Cardiac fibroblast (primary cell): ENCODE data around the gene CTIF.
"Not testable (repeated sequence)": the region's sequence is repeated elsewhere in the genome, so short reads cannot be mapped to it uniquely, and the experiment has no call there.

Source experiments
- DNase-seq, 2 donors: peaks; one replicate each; pipeline versions ENCODE4 v3.0.0 to v3.0.0-alpha.2; 2010; ENCODE audit warnings: low read depth in 2 of 2
- H3K4me3 ChIP-seq, 2 donors: replicated peaks in 1 of 2; 1 replicate in 1 of 2; 2 replicates in 1 of 2; pipeline ENCODE4 v1.5.1; 2011; ENCODE audit warnings: low read depth in 2 of 2, low read length in 2 of 2, mild to moderate bottlenecking in 2 of 2, moderate library complexity in 1 of 2
- TF ChIP-seq, protein P1 (sequence below): IDR thresholded peaks from one replicate; pipeline ENCODE4 v1.5.1; 2011; ENCODE audit warnings: low read depth, mild to moderate bottlenecking, low read length, inconsistent platforms

The CTIF gene

DNA sequence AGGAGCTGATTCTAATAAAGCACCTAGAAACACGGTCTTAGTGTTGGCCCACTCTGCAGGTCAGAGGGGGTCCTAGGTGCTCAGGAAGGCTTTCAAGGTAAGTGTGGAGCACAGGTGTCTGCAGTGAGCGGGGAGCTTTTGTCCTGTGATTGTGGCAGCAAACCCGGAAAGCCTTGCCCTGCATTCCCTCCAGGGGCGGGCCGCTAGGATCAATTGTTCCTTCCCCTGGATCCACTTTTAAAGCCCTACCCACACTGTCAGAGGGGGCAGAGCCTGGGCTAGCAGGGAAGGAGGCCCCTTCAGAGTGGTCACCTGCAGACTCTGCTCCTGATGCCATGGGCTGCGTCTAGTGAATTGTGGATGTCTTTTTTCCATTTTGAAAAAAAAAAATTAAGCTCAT lies 176.0 kb downstream of the CTIF start:
- no peak overlapping the region for H3K4me3 ChIP-seq
- TF ChIP-seq, protein P1, sequence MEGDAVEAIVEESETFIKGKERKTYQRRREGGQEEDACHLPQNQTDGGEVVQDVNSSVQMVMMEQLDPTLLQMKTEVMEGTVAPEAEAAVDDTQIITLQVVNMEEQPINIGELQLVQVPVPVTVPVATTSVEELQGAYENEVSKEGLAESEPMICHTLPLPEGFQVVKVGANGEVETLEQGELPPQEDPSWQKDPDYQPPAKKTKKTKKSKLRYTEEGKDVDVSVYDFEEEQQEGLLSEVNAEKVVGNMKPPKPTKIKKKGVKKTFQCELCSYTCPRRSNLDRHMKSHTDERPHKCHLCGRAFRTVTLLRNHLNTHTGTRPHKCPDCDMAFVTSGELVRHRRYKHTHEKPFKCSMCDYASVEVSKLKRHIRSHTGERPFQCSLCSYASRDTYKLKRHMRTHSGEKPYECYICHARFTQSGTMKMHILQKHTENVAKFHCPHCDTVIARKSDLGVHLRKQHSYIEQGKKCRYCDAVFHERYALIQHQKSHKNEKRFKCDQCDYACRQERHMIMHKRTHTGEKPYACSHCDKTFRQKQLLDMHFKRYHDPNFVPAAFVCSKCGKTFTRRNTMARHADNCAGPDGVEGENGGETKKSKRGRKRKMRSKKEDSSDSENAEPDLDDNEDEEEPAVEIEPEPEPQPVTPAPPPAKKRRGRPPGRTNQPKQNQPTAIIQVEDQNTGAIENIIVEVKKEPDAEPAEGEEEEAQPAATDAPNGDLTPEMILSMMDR: no peak
- no peak for DNase-seq

GRCh38 chr18:48715711-48716361 lies 177.0 kb downstream of the CTIF start:
- H3K4me3 ChIP-seq: no peak overlapping the region
- TF ChIP-seq, protein P1: no peak
- DNase-seq: no peak

GRCh38 chr18:48717227-48717626 lies 178.4 kb downstream of the CTIF start:
- not testable (repeated sequence) for H3K4me3 ChIP-seq, DNase-seq

- no peak overlapping the region for H3K4me3 ChIP-seq
- TF ChIP-seq, protein P1: no peak
- no peak for DNase-seq
Observed at GRCh38 chr18:48718251-48718959, 179.6 kb downstream of the CTIF start.

DNA sequence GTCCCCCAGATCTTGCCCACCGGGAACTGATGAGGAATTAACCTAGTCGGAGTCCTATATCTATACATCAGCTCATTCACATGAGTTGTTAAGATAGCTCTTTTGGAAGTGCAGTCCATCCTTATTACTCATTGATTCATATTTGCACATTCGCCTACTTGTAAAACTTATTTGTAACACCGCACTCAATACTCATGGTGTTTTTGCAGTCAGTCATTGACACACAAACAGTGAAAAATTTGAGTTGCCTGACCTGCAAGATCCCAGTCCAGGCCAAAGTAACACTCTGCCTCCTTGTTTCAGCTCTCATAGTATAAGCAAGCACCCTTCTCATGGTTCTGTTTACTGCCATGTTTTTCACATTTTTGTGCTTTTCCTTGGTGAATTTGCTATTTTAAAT lies 180.6 kb downstream of the CTIF start:
- no peak for DNase-seq
- H3K4me3 ChIP-seq: no peak overlapping the region
- TF ChIP-seq, protein P1: no peak

- peak in 1 of 2 donors; percentile 14 for DNase-seq
- TF ChIP-seq, protein P1: no peak
- no peak overlapping the region for H3K4me3 ChIP-seq
Observed at GRCh38 chr18:48719974-48720654, 181.3 kb downstream of the CTIF start.

GRCh38 chr18:48720655-48721025 lies 181.8 kb downstream of the CTIF start:
- H3K4me3 ChIP-seq: no peak overlapping the region
- TF ChIP-seq, protein P1: no peak
- DNase-seq: no peak
